HG03280 (cell line): ENCODE results near the gene SERPINB12.

ENCODE experiments used
- ATAC-seq: cut with Tn5 transposase; IDR thresholded peaks from one replicate; pipeline ENCODE4 v1.9.1; 2021; ENCODE audit warnings: mild to moderate bottlenecking, moderate library complexity; ENCODE audit not compliant: unreplicated experiment

SERPINB12 gene

GRCh38 chr18:63591725-63592124 lies 49.6 kb downstream of the SERPINB12 start:
- no peak for ATAC-seq

DNA sequence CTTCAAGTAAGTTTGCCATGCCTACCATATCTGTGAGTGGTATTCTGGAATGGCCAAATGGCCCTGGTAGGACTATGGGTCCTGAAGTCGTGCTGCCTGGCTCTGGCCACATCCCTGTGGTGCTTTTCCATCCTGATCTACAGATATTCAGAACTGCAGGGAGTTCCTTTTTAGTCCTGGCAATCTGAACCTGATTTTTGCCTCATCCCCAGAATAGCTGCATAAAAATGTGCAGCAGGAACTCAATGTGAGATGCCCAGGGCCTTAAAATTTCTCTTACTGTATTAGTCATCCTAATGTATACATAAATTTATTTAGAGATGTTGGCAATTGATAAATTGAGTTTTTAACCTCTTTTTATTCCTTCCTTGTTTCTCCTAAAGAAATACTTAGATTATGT lies 50.3 kb downstream of the SERPINB12 start:
- no peak for ATAC-seq

GRCh38 chr18:63596964-63597363 lies 54.8 kb downstream of the SERPINB12 start:
- ATAC-seq: no peak

GRCh38 chr18:63603355-63603754 lies 61.2 kb downstream of the SERPINB12 start:
- ATAC-seq: peak; percentile 6

- ATAC-seq: peak; percentile 84
Measured at GRCh38 chr18:63603772-63604171, 61.6 kb downstream of the SERPINB12 start.

- ATAC-seq: no peak
Measured at GRCh38 chr18:63604791-63605567, 62.8 kb downstream of the SERPINB12 start.

GRCh38 chr18:63606526-63606925 lies 64.4 kb downstream of the SERPINB12 start:
- no peak for ATAC-seq

GRCh38 chr18:63613420-63613819 lies 71.3 kb downstream of the SERPINB12 start:
- ATAC-seq: no peak

DNA sequence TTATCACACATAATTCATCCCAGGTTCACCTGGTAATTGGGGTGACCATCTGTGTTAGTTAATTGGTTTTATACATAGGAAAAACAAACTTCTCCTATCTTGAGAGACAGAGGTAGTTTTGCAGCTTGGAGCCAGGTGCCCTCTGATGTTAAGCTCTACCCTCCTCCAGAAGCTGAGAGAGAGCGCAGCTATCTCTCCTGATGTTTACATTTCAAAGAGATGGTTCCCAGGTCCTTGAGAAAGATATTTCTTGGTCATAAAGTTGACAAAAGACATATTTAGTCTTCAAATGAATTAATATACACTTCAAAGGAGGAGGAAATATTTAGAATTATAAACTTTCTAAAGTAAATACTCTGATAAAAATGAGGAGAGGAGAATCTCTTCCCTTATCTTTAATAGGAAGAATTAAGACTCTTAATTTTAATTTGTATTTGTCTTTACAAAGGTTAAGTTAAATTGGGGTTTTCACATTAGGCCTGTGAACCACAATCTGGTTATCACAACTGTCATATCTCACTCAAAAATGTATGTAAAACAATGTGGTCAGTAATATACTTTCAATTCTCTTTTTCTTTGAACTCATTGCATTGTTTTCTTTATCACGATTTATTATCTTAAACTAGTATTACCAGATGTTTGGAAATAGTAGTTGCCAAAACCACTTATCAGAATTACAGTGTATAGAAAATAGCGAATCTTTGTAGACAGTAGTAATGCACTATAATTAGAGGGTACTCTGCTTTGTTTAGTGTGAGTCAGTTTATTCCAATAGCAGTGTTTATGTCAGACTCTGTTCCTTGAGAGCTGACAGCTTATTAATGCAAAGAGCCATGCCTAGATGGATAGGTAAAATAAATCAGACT lies 75.1 kb downstream of the SERPINB12 start:
- ATAC-seq: peak; percentile 66

DNA sequence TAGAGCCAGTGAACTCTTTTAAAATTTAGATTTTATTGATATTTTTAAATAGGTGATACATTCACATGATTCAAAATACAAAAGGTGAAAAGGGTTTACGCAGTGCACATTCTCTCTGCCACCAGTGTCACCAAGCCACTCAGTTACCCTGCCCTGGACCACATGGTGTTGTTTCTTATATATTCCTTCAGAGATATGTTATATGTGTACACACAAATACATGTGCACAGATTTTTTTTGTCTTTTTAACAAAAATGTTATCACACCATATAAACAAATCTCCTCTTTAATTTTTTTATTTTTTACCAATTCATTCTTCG lies 75.7 kb downstream of the SERPINB12 start:
- no peak for ATAC-seq
